ENCODE data around the gene CISTR. TPM values are rescaled to one million over a fixed set of nuclear protein-coding genes. Genes with fewer than 3 reads are reported as not detected.

CISTR gene
- total and polyA plus RNA-seq, 2 donors (not counting 1 experiment from before 2014, with no cell fraction given) = not detected

DNA sequence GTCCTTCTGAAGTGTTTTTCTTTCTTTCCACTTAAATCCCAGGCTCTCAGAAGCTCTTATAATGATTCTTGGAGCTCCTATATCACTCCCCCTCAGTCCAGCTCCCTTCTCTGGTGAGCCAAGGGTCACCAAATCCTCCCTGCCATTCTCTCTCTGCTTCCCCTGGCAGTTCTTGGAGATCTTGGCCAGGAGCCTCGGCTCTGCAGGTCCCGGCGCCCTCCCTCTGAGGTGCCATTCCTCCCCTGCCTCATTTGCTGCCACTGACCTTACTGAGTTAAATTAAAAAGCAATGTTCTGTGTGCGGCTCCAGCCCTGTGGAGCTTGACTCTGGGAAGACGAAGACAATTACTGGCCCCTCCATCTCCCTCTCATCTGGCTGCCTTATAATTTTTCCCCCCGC is 7.0 kb downstream of the CISTR start:
- ChIA-PET CTCF (interaction anchor here (0.9 to 11.2 kb wide), 16 partner anchors 10 to 462 kb away, joined by 3 to 254 read pairs (median 10); partner anchors contain the start of genes ATP5MC2, CALCOCO1 and CISTR), POLR2A (interaction anchor here (0.6 kb wide), 1 partner anchor 456 kb away, joined by 7 read pairs; no protein-coding TSS in a partner anchor)
- Histone ChIP-seq H3K4me2 (replicated peaks; ENCODE audit: low read depth, low read length, poor library complexity, severe bottlenecking) (no peak overlapping the region), H3K27me3 (replicated peaks in 1 of 4; ENCODE audit: control extremely low read depth in 1 of 4, control insufficient read depth in 3 of 4, insufficient read depth in 4 of 4, low read length in 3 of 4) (peaks cover 0 to 76% (median 54%) of the 10 kb centered on the region in 4 experiments), H3K27ac (ENCODE audit: low read length in 2 of 2) (no peak overlapping the region), H3K36me3 (replicated peaks in 1 of 2; ENCODE audit: control extremely low read depth in 1 of 2, control insufficient read depth in 1 of 2, extremely low read depth in 1 of 2, insufficient read depth in 2 of 2, low read length in 1 of 2) (no peaks in the 10 kb centered on the region), H3K9ac (ENCODE audit: low read length) (no peak overlapping the region), H4K20me1 (ENCODE audit: control insufficient read depth, insufficient read depth, low read length, poor library complexity, severe bottlenecking) (no peaks in the 10 kb centered on the region), H3K4me1 (ENCODE audit: control insufficient read depth in 2 of 2, insufficient read depth in 2 of 2, low read length in 2 of 2) (peaks cover 29 to 30% of the 10 kb centered on the region in 2 donors), H3K9me3 (ENCODE audit: control extremely low read depth in 1 of 3, control insufficient read depth in 2 of 3, insufficient read depth in 1 of 3, low read length in 2 of 3) (peaks cover 0 to 4% (median 0%) of the 10 kb centered on the region in 3 donors), H3K79me2 (ENCODE audit: control insufficient read depth, insufficient read depth, low read length) (no peaks in the 10 kb centered on the region), H3K4me3 (ENCODE audit: control extremely low read depth in 1 of 5, extremely low read depth in 1 of 5, insufficient read depth in 1 of 5, low read depth in 2 of 5, low read length in 4 of 5) (no peak overlapping the region), H2AFZ (ENCODE audit: insufficient read depth, low read depth, low read length, poor library complexity, severe bottlenecking) (no peak overlapping the region)
- H3K27me3 Mint-ChIP-seq = peaks cover 50% of the 10 kb centered on the region
- WGBS (ENCODE audit: insufficient coverage) = 40% methylated on average over 4 of the region's 6 CpGs
- H3K4me3 Mint-ChIP-seq = no peak overlapping the region
- intact Hi-C loops (cut with micrococcal nuclease) = no loop called here
- H3K9me3 Mint-ChIP-seq (ENCODE audit: insufficient read depth) = no peaks in the 10 kb centered on the region
- ATAC-seq (ENCODE audit: low read depth) = no peak
- no peak overlapping the region for H3K27ac Mint-ChIP-seq
- H3K4me1 Mint-ChIP-seq = peaks cover 16% of the 10 kb centered on the region
- DNase-seq = no peak
- TF ChIP-seq, protein P1, sequence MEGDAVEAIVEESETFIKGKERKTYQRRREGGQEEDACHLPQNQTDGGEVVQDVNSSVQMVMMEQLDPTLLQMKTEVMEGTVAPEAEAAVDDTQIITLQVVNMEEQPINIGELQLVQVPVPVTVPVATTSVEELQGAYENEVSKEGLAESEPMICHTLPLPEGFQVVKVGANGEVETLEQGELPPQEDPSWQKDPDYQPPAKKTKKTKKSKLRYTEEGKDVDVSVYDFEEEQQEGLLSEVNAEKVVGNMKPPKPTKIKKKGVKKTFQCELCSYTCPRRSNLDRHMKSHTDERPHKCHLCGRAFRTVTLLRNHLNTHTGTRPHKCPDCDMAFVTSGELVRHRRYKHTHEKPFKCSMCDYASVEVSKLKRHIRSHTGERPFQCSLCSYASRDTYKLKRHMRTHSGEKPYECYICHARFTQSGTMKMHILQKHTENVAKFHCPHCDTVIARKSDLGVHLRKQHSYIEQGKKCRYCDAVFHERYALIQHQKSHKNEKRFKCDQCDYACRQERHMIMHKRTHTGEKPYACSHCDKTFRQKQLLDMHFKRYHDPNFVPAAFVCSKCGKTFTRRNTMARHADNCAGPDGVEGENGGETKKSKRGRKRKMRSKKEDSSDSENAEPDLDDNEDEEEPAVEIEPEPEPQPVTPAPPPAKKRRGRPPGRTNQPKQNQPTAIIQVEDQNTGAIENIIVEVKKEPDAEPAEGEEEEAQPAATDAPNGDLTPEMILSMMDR (IDR thresholded peaks at IDR 0.05) = no peak
- no peak for TF ChIP-seq EZH2 (IDR thresholded peaks at IDR 0.05; ENCODE audit: borderline replicate concordance, insufficient read depth, low read depth, low read length, poor library complexity, severe bottlenecking)

GRCh38 chr12:53744130-53744441 is 7.7 kb downstream of the CISTR start:
- Histone ChIP-seq H3K9ac (ENCODE audit: low read length) (no peak overlapping the region), H3K27ac (ENCODE audit: low read length in 2 of 2) (no peak overlapping the region), H2AFZ (ENCODE audit: insufficient read depth, low read depth, low read length, poor library complexity, severe bottlenecking) (no peak overlapping the region), H3K27me3 (replicated peaks in 1 of 4; ENCODE audit: control extremely low read depth in 1 of 4, control insufficient read depth in 3 of 4, insufficient read depth in 4 of 4, low read length in 3 of 4) (peaks cover 0 to 83% (median 57%) of the 10 kb centered on the region in 4 experiments), H3K36me3 (replicated peaks in 1 of 2; ENCODE audit: control extremely low read depth in 1 of 2, control insufficient read depth in 1 of 2, extremely low read depth in 1 of 2, insufficient read depth in 2 of 2, low read length in 1 of 2) (no peaks in the 10 kb centered on the region), H3K4me2 (replicated peaks; ENCODE audit: low read depth, low read length, poor library complexity, severe bottlenecking) (no peak overlapping the region), H3K79me2 (ENCODE audit: control insufficient read depth, insufficient read depth, low read length) (no peaks in the 10 kb centered on the region), H4K20me1 (ENCODE audit: control insufficient read depth, insufficient read depth, low read length, poor library complexity, severe bottlenecking) (no peaks in the 10 kb centered on the region), H3K4me1 (ENCODE audit: control insufficient read depth in 2 of 2, insufficient read depth in 2 of 2, low read length in 2 of 2) (peaks cover 34 to 36% of the 10 kb centered on the region in 2 donors), H3K4me3 (ENCODE audit: control extremely low read depth in 1 of 5, extremely low read depth in 1 of 5, insufficient read depth in 1 of 5, low read depth in 2 of 5, low read length in 4 of 5) (no peak overlapping the region), H3K9me3 (ENCODE audit: control extremely low read depth in 1 of 3, control insufficient read depth in 2 of 3, insufficient read depth in 1 of 3, low read length in 2 of 3) (peaks cover 0 to 10% (median 0%) of the 10 kb centered on the region in 3 donors)
- ATAC-seq (ENCODE audit: low read depth) (no peak), DNase-seq (no peak)
- TF ChIP-seq EZH2 (IDR thresholded peaks at IDR 0.05; ENCODE audit: borderline replicate concordance, insufficient read depth, low read depth, low read length, poor library complexity, severe bottlenecking) = no peak
- TF ChIP-seq, protein P1 (IDR thresholded peaks at IDR 0.05) = no peak
- Mint-ChIP-seq H3K4me1 (peaks cover 23% of the 10 kb centered on the region), H3K9me3 (ENCODE audit: insufficient read depth) (no peaks in the 10 kb centered on the region), H3K27ac (no peak overlapping the region), H3K4me3 (no peak overlapping the region), H3K27me3 (peaks cover 55% of the 10 kb centered on the region)
- ChIA-PET CTCF (interaction anchor here (0.6 to 11.2 kb wide), 18 partner anchors 10 to 448 kb away, joined by 3 to 254 read pairs (median 8); partner anchors contain the start of genes ATP5MC2, CALCOCO1 and CISTR), POLR2A (no interaction called here)
- intact Hi-C loops (cut with micrococcal nuclease) = no loop called here
- WGBS (ENCODE audit: insufficient coverage) = 100% methylated on average over 1 of the region's 1 CpG

Measured in B cell (primary cell).